GM12892 (cell line): ENCODE measurements around the gene LYL1.

Experiments used
- POLR2A ChIP-seq: IDR thresholded peaks from 2 replicates; pipeline ENCODE4 v1.6.1; 2011; ENCODE audit warnings: low read depth, low read length, control low read depth
- POLR2AphosphoS5 ChIP-seq: IDR thresholded peaks from 2 replicates; pipeline ENCODE4 v1.6.1; 2011; ENCODE audit warnings: low read depth, low read length, control low read depth
- TAF1 ChIP-seq: IDR thresholded peaks from 2 replicates; pipeline ENCODE4 v1.6.1; 2011; ENCODE audit warnings: low read depth, mild to moderate bottlenecking, control low read depth, low read length, borderline replicate concordance

GRCh38 chr19:13054626-13055212 is 47.9 kb downstream of the LYL1 start:
- TF ChIP-seq POLR2A (no peak), POLR2AphosphoS5 (no peak), TAF1 (no peak)
